ENCODE data around the gene HAS3. TPM values are rescaled to one million over a fixed set of nuclear protein-coding genes. Genes with fewer than 3 reads are reported as not detected.

The HAS3 gene
- total RNA-seq, 4 donors from 2014 or later: 0.42 to 7.1 (median 2.1) TPM

GRCh38 chr16:69166946-69167930 is 61.8 kb downstream of the HAS3 start:
- Histone ChIP-seq H3K4me3 (no peak overlapping the region), H3K36me3 (peaks cover 0 to 71% (median 0%) of the 10 kb centered on the region in 3 donors), H3K9me3 (no peaks in the 10 kb centered on the region), H3K27me3 (no peaks in the 10 kb centered on the region), H3K27ac (no peak overlapping the region), H3K4me1 (peaks cover 0 to 22% (median 10%) of the 10 kb centered on the region in 4 donors)
- 78 to 81% methylated on average over 7 of the region's 7 CpGs for WGBS, 2 donors
- DNase-seq (ENCODE audit: low spot score in 2 of 2): no peak
- TF ChIP-seq POLR2A (IDR thresholded peaks at IDR 0.05) (no peak), EP300 (IDR thresholded peaks at IDR 0.05) (no peak)
- TF ChIP-seq, protein P1, sequence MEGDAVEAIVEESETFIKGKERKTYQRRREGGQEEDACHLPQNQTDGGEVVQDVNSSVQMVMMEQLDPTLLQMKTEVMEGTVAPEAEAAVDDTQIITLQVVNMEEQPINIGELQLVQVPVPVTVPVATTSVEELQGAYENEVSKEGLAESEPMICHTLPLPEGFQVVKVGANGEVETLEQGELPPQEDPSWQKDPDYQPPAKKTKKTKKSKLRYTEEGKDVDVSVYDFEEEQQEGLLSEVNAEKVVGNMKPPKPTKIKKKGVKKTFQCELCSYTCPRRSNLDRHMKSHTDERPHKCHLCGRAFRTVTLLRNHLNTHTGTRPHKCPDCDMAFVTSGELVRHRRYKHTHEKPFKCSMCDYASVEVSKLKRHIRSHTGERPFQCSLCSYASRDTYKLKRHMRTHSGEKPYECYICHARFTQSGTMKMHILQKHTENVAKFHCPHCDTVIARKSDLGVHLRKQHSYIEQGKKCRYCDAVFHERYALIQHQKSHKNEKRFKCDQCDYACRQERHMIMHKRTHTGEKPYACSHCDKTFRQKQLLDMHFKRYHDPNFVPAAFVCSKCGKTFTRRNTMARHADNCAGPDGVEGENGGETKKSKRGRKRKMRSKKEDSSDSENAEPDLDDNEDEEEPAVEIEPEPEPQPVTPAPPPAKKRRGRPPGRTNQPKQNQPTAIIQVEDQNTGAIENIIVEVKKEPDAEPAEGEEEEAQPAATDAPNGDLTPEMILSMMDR (IDR thresholded peaks at IDR 0.05): no peak

Other genes starting within 250 kb of the HAS3 start
- gene CHTF8, start 26.9 kb downstream of the HAS3 start, total RNA-seq: 10 to 100 TPM; 58.8 to 99.0 (median 76.5) TPM
- gene UTP4, start 27.0 kb downstream of the HAS3 start, total RNA-seq: 10 to 100 TPM; 17.6 to 48.0 (median 24.1) TPM
- gene SNTB2, start 81.5 kb downstream of the HAS3 start, total RNA-seq: 10 to 100 TPM; 33.1 to 50.2 (median 37.7) TPM
- gene VPS4A, start 205.7 kb downstream of the HAS3 start, total RNA-seq: 10 to 100 TPM; 35.4 to 47.2 (median 43.5) TPM
- 10 to 100 TPM in 3 of 4 donors, 1 to 10 TPM in 1; 6.8 to 20.7 (median 15.8) TPM for gene PDF, start 224.9 kb downstream of the HAS3 start, total RNA-seq
- 10 to 100 TPM; 62.2 to 77.5 (median 70.0) TPM for gene COG8, start 233.9 kb downstream of the HAS3 start, total RNA-seq
- 10 to 100 TPM in 3 of 4 donors, 1 to 10 TPM in 1; 8.2 to 17.1 (median 11.7) TPM for gene NIP7, start 234.1 kb downstream of the HAS3 start, total RNA-seq
- not detected for gene TMED6, start 246.1 kb downstream of the HAS3 start, total RNA-seq